T-cell (primary cell): ENCODE data around the gene LPIN1. TPM values are rescaled to one million over a fixed set of nuclear protein-coding genes. Genes with fewer than 3 reads are reported as not detected.
"Not testable (repeated sequence)": the region's sequence is repeated elsewhere in the genome, so short reads cannot be mapped to it uniquely, and the experiment has no call there.

ENCODE experiments used
- ATAC-seq, 4 experiments: fragments of 200-7000 bp in 3 of 4; fragments of 150-1000 bp in 1 of 4; cut with Tn5 transposase; replicated peaks in 1 of 4; 1 replicate in 3 of 4; 2 replicates in 1 of 4; pipeline ENCODE4 v1.10.0; 2021; ENCODE audit warnings: moderate library complexity in 3 of 4, mild to moderate bottlenecking in 2 of 4, moderate number of reproducible peaks in 1 of 4
- CTCF ChIA-PET, 2 donors: fragments of 300-600 bp; sonication (Branson Sonifier 250); formaldehyde crosslinking; loops; one replicate each; lab custom pipeline; 2022; ENCODE audit warnings: antibody characterized with exemption in 2 of 2; lab: Charles Lee
- POLR2A ChIA-PET, 2 donors: fragments of 300-600 bp; sonication (Branson Sonifier 250); formaldehyde crosslinking; loops; one replicate each; lab custom pipeline; 2022; ENCODE audit warnings: antibody characterized with exemption in 2 of 2; lab: Charles Lee
- DNase-seq, 35 experiments: peaks; one replicate each; pipeline versions ENCODE4 v3.0.0 to v3.0.0-alpha.2; 2013 to 2023
- H3K27ac ChIP-seq: one replicate; pipeline ENCODE4 v1.5.1; 2013; ENCODE audit warnings: low read length
- H3K27me3 ChIP-seq, 2 experiments: replicated peaks in 1 of 2; 1 replicate in 1 of 2; 2 replicates in 1 of 2; pipeline versions ENCODE4 v1.6.1 to v1.7.0; 2013; ENCODE audit warnings: low read length in 1 of 2, mixed read lengths in 1 of 2; ENCODE audit not compliant: control insufficient read depth in 2 of 2, insufficient read depth in 2 of 2; ENCODE audit errors: extremely low read depth in 1 of 2
- H3K36me3 ChIP-seq, 2 donors: 1 replicate in 1 of 2; 2 replicates in 1 of 2; pipeline versions ENCODE4 v1.6.1 to v1.7.0; 2013; ENCODE audit warnings: low read length in 1 of 2; ENCODE audit not compliant: control insufficient read depth in 2 of 2, insufficient read depth in 1 of 2; ENCODE audit errors: extremely low read depth in 1 of 2
- H3K4me1 ChIP-seq, 2 experiments: 1 replicate in 1 of 2; 2 replicates in 1 of 2; pipeline versions ENCODE4 v1.6.1 to v1.7.0; 2013; ENCODE audit warnings: low read length in 2 of 2, mixed read lengths in 1 of 2; ENCODE audit not compliant: insufficient read depth in 2 of 2, control insufficient read depth in 1 of 2; ENCODE audit errors: extremely low read depth in 1 of 2
- H3K4me3 ChIP-seq, 2 donors: 1 replicate in 1 of 2; 2 replicates in 1 of 2; pipeline versions ENCODE4 v1.5.1 to v1.7.0; 2013; ENCODE audit warnings: mild to moderate bottlenecking in 2 of 2, low read length in 1 of 2, moderate library complexity in 1 of 2; ENCODE audit not compliant: control insufficient read depth in 1 of 2; ENCODE audit errors: extremely low read depth in 1 of 2
- H3K9me3 ChIP-seq: 2 replicates; pipeline ENCODE4 v1.7.0; 2013
- H3K27ac Mint-ChIP-seq, 2 donors: one replicate each; pipeline ENCODE4 v1.8.0; 2020 to 2021; ENCODE audit warnings: mild to moderate bottlenecking in 2 of 2, mixed read lengths in 2 of 2
- H3K27me3 Mint-ChIP-seq, 2 donors: one replicate each; pipeline ENCODE4 v1.8.0; 2021 to 2022; ENCODE audit warnings: mixed read lengths in 2 of 2
- H3K36me3 Mint-ChIP-seq: one replicate; pipeline ENCODE4 v1.8.0; 2021; ENCODE audit warnings: mixed read lengths
- H3K4me1 Mint-ChIP-seq, 3 donors: one replicate each; pipeline ENCODE4 v1.8.0; 2020 to 2022; ENCODE audit warnings: mixed read lengths in 3 of 3, mild to moderate bottlenecking in 1 of 3
- H3K4me3 Mint-ChIP-seq, 3 donors: one replicate each; pipeline ENCODE4 v1.8.0; 2020 to 2022; ENCODE audit warnings: mild to moderate bottlenecking in 3 of 3, mixed read lengths in 3 of 3, moderate library complexity in 3 of 3
- H3K9me3 Mint-ChIP-seq, 3 donors: one replicate each; pipeline ENCODE4 v1.8.0; 2020 to 2022; ENCODE audit warnings: mixed read lengths in 3 of 3
- WGBS: methylation state at CpG from one replicate; pipeline ENCODE4 v1.1.5; 2013; ENCODE audit warnings: missing lambda C conversion rate; ENCODE audit not compliant: insufficient coverage; 5-methylcytosine and 5-hydroxymethylcytosine counted together
- total RNA-seq, 35 experiments: library from RNA in 6 of 35; stranded (reverse) in 6 of 35; fragments of 120-200 nt in 1 of 35; gene quantifications; one replicate each; pipeline versions ENCODE4 v1.2.1 to v1.2.4 and lab custom pipeline; 2013 to 2026

Gene LPIN1
- total RNA-seq, 5 donors from 2014 or later (not counting 1 experiment from before 2014, with no cell fraction given), result 67.1 to 102 (median 88.0) TPM

DNA sequence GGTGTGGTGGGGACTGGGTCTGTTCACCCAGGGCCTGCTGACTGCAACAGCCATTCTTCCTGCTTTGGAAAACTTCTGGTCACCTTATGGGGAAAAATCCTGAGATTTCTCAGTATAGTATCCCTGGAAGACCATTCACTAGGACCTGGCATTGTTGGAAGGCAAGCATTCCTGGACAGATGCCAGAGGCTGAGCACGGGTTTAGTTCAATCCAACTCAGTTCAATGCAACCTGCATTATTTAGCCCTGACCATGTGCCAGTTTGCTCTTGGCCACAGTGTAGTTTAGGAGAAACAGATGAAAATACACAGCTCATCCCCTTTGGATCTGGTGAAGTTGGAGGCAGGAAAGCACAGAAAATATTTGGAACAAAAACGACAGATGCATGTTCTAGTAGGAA lies 95.9 kb downstream of the LPIN1 start:
- CTCF ChIA-PET, result interaction anchor here in 1 of 2 donors (0.6 kb wide), 1 partner anchor 984 kb away, joined by 3 read pairs; no protein-coding TSS in a partner anchor
- Mint-ChIP-seq H3K9me3 (peaks cover 0 to under 1% (median 0%) of the 10 kb centered on the region in 3 donors), H3K27ac (no peak overlapping the region), H3K36me3 (no peaks in the 10 kb centered on the region), H3K27me3 (no peaks in the 10 kb centered on the region), H3K4me3 (no peak overlapping the region), H3K4me1 (no peaks in the 10 kb centered on the region)
- Histone ChIP-seq H3K4me3 (no peak overlapping the region), H3K4me1 (no peaks in the 10 kb centered on the region), H3K27ac (no peak overlapping the region), H3K36me3 (no peaks in the 10 kb centered on the region), H3K27me3 (no peaks in the 10 kb centered on the region), H3K9me3 (no peaks in the 10 kb centered on the region)
- no peak for ATAC-seq
- POLR2A ChIA-PET, result interaction anchor here in 1 of 2 donors (0.6 kb wide), 1 partner anchor 235 kb away, joined by 3 read pairs; no protein-coding TSS in a partner anchor
- no peak for DNase-seq
- no CpG with 5 or more reads among the region's 2 CpGs for WGBS

GRCh38 chr2:11844798-11845197 lies 98.4 kb downstream of the LPIN1 start:
- ATAC-seq, CTCF ChIA-PET, DNase-seq: not testable (repeated sequence)

GRCh38 chr2:11847935-11848334 lies 101.5 kb downstream of the LPIN1 start:
- H3K4me3 ChIP-seq, ATAC-seq, H3K27ac ChIP-seq, POLR2A ChIA-PET, CTCF ChIA-PET, H3K27ac Mint-ChIP-seq, H3K9me3 ChIP-seq, H3K36me3 Mint-ChIP-seq, H3K36me3 ChIP-seq, H3K9me3 Mint-ChIP-seq, H3K4me3 Mint-ChIP-seq, H3K4me1 ChIP-seq, H3K27me3 Mint-ChIP-seq, H3K4me1 Mint-ChIP-seq, DNase-seq: not testable (repeated sequence)
- peaks cover 0 to 15% of the 10 kb centered on the region in 2 experiments for H3K27me3 ChIP-seq
- no CpG with 5 or more reads among the region's 2 CpGs for WGBS

More at GRCh38 chr2:11844798-11845197, 98.4 kb downstream of the LPIN1 start:
- H3K36me3 ChIP-seq, H3K9me3 ChIP-seq, H3K9me3 Mint-ChIP-seq, POLR2A ChIA-PET, H3K4me3 ChIP-seq, H3K27ac Mint-ChIP-seq, H3K4me1 Mint-ChIP-seq, H3K27me3 ChIP-seq, H3K27ac ChIP-seq, H3K27me3 Mint-ChIP-seq, H3K36me3 Mint-ChIP-seq, H3K4me1 ChIP-seq, H3K4me3 Mint-ChIP-seq: not testable (repeated sequence)
- WGBS, result no CpG with 5 or more reads among the region's 1 CpG

- Histone ChIP-seq H3K4me3 (no peak overlapping the region), H3K27me3 (peaks cover 0 to 16% of the 10 kb centered on the region in 2 experiments), H3K27ac (no peak overlapping the region), H3K9me3 (no peaks in the 10 kb centered on the region), H3K4me1 (no peaks in the 10 kb centered on the region), H3K36me3 (no peaks in the 10 kb centered on the region)
- POLR2A ChIA-PET, result no interaction called here
- Mint-ChIP-seq H3K4me3 (no peak overlapping the region), H3K27me3 (no peaks in the 10 kb centered on the region), H3K27ac (no peak overlapping the region), H3K4me1 (peaks cover 0 to 6% (median 0%) of the 10 kb centered on the region in 3 donors), H3K9me3 (peaks cover 7 to 9% (median 7%) of the 10 kb centered on the region in 3 donors), H3K36me3 (no peaks in the 10 kb centered on the region)
- 89% methylated on average over 17 of the region's 17 CpGs for WGBS
- DNase-seq, result no peak
- CTCF ChIA-PET, result no interaction called here
- no peak for ATAC-seq
Measured at GRCh38 chr2:11850082-11850481, 103.7 kb downstream of the LPIN1 start.

DNA sequence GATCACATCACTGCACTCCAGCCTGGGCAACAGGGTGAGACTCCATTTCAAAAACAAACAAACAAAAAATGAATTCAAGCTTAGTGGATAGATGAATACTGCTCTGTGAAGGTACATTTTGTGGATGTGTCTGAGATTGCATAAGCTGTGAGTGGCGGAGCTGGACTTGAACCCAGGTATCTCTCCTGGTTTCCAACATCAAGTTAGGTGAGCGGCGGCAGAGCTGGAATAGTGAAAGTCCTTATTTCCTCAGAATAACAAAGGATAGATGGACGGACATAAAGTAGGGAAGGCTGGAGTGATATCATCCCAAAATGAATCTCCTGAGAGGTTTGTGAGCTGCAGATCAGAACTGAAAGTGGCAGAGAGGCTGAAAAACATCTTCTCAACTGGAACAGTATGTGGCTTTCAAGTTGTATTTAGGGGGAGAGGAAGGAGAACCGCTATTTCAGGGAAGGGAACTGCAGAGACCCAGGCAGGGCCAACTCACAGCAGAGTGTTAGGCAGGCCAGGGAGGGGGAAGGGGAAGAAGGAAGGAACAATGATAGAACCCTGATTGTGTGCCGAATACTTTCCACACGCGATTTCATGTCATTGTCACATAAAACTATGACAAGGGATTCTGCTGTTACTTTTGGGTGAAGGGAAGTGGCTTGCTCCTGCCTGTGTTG lies 106.2 kb downstream of the LPIN1 start:
- peaks cover 5 to 6% (median 6%) of the 10 kb centered on the region in 3 donors for H3K9me3 Mint-ChIP-seq
- H3K4me3 Mint-ChIP-seq, result no peak overlapping the region
- no peaks in the 10 kb centered on the region for H3K27me3 Mint-ChIP-seq

DNA sequence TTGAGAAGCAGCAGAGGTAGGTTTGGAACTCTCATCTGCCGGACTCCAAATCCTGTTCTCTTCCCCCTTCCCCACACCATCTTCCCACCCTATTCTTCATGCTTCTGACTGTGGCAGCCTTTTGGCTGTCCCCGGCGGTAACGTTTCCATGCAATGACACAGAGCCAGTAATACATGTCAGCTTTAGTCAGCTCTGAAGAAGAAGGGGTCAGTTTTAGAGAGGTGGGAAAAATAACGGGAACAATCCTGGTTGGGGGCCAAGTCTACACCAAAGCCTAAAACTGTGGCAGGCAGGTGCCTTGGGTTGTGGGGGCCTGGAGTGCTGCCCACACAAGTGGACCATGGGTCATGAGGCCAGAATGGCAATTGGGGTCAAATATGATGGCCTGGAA lies 106.8 kb downstream of the LPIN1 start:
- Mint-ChIP-seq H3K9me3 (peaks cover 0 to under 1% (median under 1%) of the 10 kb centered on the region in 3 donors), H3K36me3 (no peaks in the 10 kb centered on the region), H3K27me3 (no peaks in the 10 kb centered on the region), H3K27ac (no peak overlapping the region), H3K4me1 (peaks cover 0 to 15% (median 0%) of the 10 kb centered on the region in 3 donors), H3K4me3 (no peak overlapping the region)
- ATAC-seq, result no peak
- H3K36me3 ChIP-seq, result no peaks in the 10 kb centered on the region
- peaks cover 0 to 3% of the 10 kb centered on the region in 2 experiments for H3K4me1 ChIP-seq
- 86% methylated on average over 1 of the region's 5 CpGs for WGBS
- H3K27me3 ChIP-seq, result peaks cover 0 to 18% of the 10 kb centered on the region in 2 experiments
- ChIA-PET POLR2A (no interaction called here), CTCF (no interaction called here)
- H3K4me3 ChIP-seq, result no peak overlapping the region
- no peaks in the 10 kb centered on the region for H3K9me3 ChIP-seq
- DNase-seq, result no peak
- no peak overlapping the region for H3K27ac ChIP-seq

More for the DNA sequence above, 106.2 kb downstream of the LPIN1 start:
- WGBS, result 84% methylated on average over 2 of the region's 8 CpGs
- ChIA-PET POLR2A (no interaction called here), CTCF (no interaction called here)
- no peak for ATAC-seq
- H3K4me1 Mint-ChIP-seq, result peaks cover 0 to 15% (median 0%) of the 10 kb centered on the region in 3 donors
- Histone ChIP-seq H3K27ac (no peak overlapping the region), H3K36me3 (no peaks in the 10 kb centered on the region), H3K27me3 (peaks cover 0 to 18% of the 10 kb centered on the region in 2 experiments), H3K4me1 (peaks cover 0 to 3% of the 10 kb centered on the region in 2 experiments), H3K9me3 (no peaks in the 10 kb centered on the region), H3K4me3 (no peak overlapping the region)
- no peak for DNase-seq
- no peaks in the 10 kb centered on the region for H3K36me3 Mint-ChIP-seq
- no peak overlapping the region for H3K27ac Mint-ChIP-seq
